Body of pancreas (tissue), 4 donors: ENCODE measurements around the gene KCNH1.

ENCODE experiments used
- CTCF ChIP-seq, 7 experiments: fragments of 450-650 bp in 4 of 7; fragments of 200-600 bp in 3 of 7; sonication (generic) in 3 of 7; IDR thresholded peaks; one replicate each; pipeline ENCODE4 v1.5.1; 2016 to 2019; ENCODE audit warnings: antibody characterized with exemption in 7 of 7
- POLR2A ChIP-seq, 3 donors: fragments of 450-650 bp; IDR thresholded peaks; one replicate each; pipeline ENCODE4 v1.6.1; 2016; ENCODE audit warnings: antibody characterized with exemption in 3 of 3, mild to moderate bottlenecking in 2 of 3

DNA sequence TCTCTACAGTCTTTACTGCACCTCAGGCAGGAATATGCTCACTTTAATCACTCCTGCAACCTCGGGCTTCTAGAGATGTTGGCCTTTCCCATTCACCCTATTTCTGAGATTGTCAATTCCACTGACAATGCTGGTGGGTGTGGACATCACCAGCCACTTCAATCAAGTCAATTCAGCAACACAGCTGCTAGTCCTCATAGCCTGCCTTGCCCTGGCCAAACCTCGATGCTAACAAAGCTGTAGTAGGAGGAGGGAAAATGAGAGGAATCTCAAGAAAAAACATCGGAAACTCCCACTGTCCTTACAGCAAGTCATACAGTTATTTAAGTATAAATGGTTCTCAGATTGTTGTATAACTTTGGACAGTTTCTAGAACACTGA lies 155.0 kb downstream of the KCNH1 start:
- TF ChIP-seq CTCF (IDR thresholded peaks at IDR 0.05) (no peak), POLR2A (IDR thresholded peaks at IDR 0.05) (no peak)
